Measurements from ENCODE around the gene RAP1GDS1. TPM values are rescaled to one million over a fixed set of nuclear protein-coding genes. Genes with fewer than 3 reads are reported as not detected.

The RAP1GDS1 gene
- total RNA-seq, 2 donors from 2014 or later: 34.0 to 37.9 TPM

- WGBS, 2 experiments (ENCODE audit: insufficient coverage in 1 of 2, insufficient read length in 1 of 2): 100% methylated on average over 1 of the region's 1 CpG; no CpG with 5 or more reads in 1 of the 2 experiments
- H3K4me3 Mint-ChIP-seq: no peak overlapping the region
- no peak for TF ChIP-seq CTCF (conservative IDR thresholded peaks at IDR 0.05)
- no peak for DNase-seq
- no peak overlapping the region for H3K4me3 ChIP-seq (ENCODE audit: low read length)
- peaks cover 36% of the 10 kb centered on the region for H3K36me3 ChIP-seq (ENCODE audit: control insufficient read depth, insufficient read depth, low read length)
- peaks cover 19% of the 10 kb centered on the region for H3K9me3 Mint-ChIP-seq
- H3K9ac ChIP-seq (ENCODE audit: extremely low read depth, low read length, poor library complexity, severe bottlenecking): no peak overlapping the region
- peaks cover 24% of the 10 kb centered on the region for H3K9me3 ChIP-seq (ENCODE audit: control insufficient read depth, low read length)
- H3K27me3 Mint-ChIP-seq (ENCODE audit: insufficient read depth): no peaks in the 10 kb centered on the region
- H3K36me3 Mint-ChIP-seq (ENCODE audit: low read depth): peaks cover 46% of the 10 kb centered on the region
- H3K27ac Mint-ChIP-seq: no peak overlapping the region
- H3K27me3 ChIP-seq (ENCODE audit: control insufficient read depth, insufficient read depth, low read length, poor library complexity, severe bottlenecking): no peaks in the 10 kb centered on the region
- no peak overlapping the region for H3K27ac ChIP-seq (ENCODE audit: low read depth, low read length)
- H3K4me1 ChIP-seq (ENCODE audit: control insufficient read depth, insufficient read depth, low read length): no peaks in the 10 kb centered on the region
- peaks cover 4% of the 10 kb centered on the region for H3K4me1 Mint-ChIP-seq
These were observed 132.9 kb downstream of the RAP1GDS1 start for GRCh38 chr4:98394134-98394533.

GRCh38 chr4:98399915-98400314, 138.7 kb downstream of the RAP1GDS1 start:
- no peaks in the 10 kb centered on the region for H3K27me3 ChIP-seq (ENCODE audit: control insufficient read depth, insufficient read depth, low read length, poor library complexity, severe bottlenecking)
- no peak for DNase-seq
- Mint-ChIP-seq H3K27ac (no peak overlapping the region), H3K9me3 (peaks cover 25% of the 10 kb centered on the region), H3K27me3 (ENCODE audit: insufficient read depth) (no peaks in the 10 kb centered on the region), H3K4me3 (no peak overlapping the region), H3K4me1 (peaks cover 5% of the 10 kb centered on the region), H3K36me3 (ENCODE audit: low read depth) (peaks cover 31% of the 10 kb centered on the region)
- no peak overlapping the region for H3K27ac ChIP-seq (ENCODE audit: low read depth, low read length)
- no peak overlapping the region for H3K9ac ChIP-seq (ENCODE audit: extremely low read depth, low read length, poor library complexity, severe bottlenecking)
- no peak overlapping the region for H3K4me3 ChIP-seq (ENCODE audit: low read length)
- H3K9me3 ChIP-seq (ENCODE audit: control insufficient read depth, low read length): peaks cover 31% of the 10 kb centered on the region
- WGBS, 2 experiments (ENCODE audit: insufficient coverage in 1 of 2, insufficient read length in 1 of 2): 83 to 96% methylated on average over 1 of the region's 1 CpG
- no peaks in the 10 kb centered on the region for H3K4me1 ChIP-seq (ENCODE audit: control insufficient read depth, insufficient read depth, low read length)
- TF ChIP-seq CTCF (conservative IDR thresholded peaks at IDR 0.05): no peak
- H3K36me3 ChIP-seq (ENCODE audit: control insufficient read depth, insufficient read depth, low read length): peaks cover 16% of the 10 kb centered on the region

GRCh38 chr4:98406819-98407218, 145.6 kb downstream of the RAP1GDS1 start:
- peaks cover 18% of the 10 kb centered on the region for H3K36me3 ChIP-seq (ENCODE audit: control insufficient read depth, insufficient read depth, low read length)
- peaks cover 5% of the 10 kb centered on the region for H3K4me1 Mint-ChIP-seq
- no peak for DNase-seq
- peaks cover 4% of the 10 kb centered on the region for H3K9me3 Mint-ChIP-seq
- H3K4me1 ChIP-seq (ENCODE audit: control insufficient read depth, insufficient read depth, low read length): no peaks in the 10 kb centered on the region
- peaks cover 18% of the 10 kb centered on the region for H3K36me3 Mint-ChIP-seq (ENCODE audit: low read depth)
- no peak overlapping the region for H3K27ac Mint-ChIP-seq
- no peak overlapping the region for H3K27ac ChIP-seq (ENCODE audit: low read depth, low read length)
- TF ChIP-seq CTCF (conservative IDR thresholded peaks at IDR 0.05): no peak
- no peak overlapping the region for H3K9ac ChIP-seq (ENCODE audit: extremely low read depth, low read length, poor library complexity, severe bottlenecking)
- no peaks in the 10 kb centered on the region for H3K27me3 Mint-ChIP-seq (ENCODE audit: insufficient read depth)
- H3K4me3 Mint-ChIP-seq: no peak overlapping the region
- H3K27me3 ChIP-seq (ENCODE audit: control insufficient read depth, insufficient read depth, low read length, poor library complexity, severe bottlenecking): no peaks in the 10 kb centered on the region
- H3K4me3 ChIP-seq (ENCODE audit: low read length): no peak overlapping the region
- whole genome bisulfite sequencing, 2 experiments (ENCODE audit: insufficient coverage in 1 of 2, insufficient read length in 1 of 2): 94% methylated on average over 2 of the region's 2 CpGs; no CpG with 5 or more reads in 1 of the 2 experiments
- H3K9me3 ChIP-seq (ENCODE audit: control insufficient read depth, low read length): peaks cover 8% of the 10 kb centered on the region
